ENCODE data around the gene PHB1. TPM values are rescaled to one million over a fixed set of nuclear protein-coding genes. Genes with fewer than 3 reads are reported as not detected.

Gene PHB1
- total RNA-seq, 1 donor from 2014 or later: 136 TPM

GRCh38 chr17:49386373-49386772, 28.3 kb downstream of the PHB1 start:
- no peaks in the 10 kb centered on the region for H3K9me3 Mint-ChIP-seq
- no peaks in the 10 kb centered on the region for H3K36me3 Mint-ChIP-seq
- no peak overlapping the region for H3K27ac Mint-ChIP-seq
- TF ChIP-seq, protein P1, sequence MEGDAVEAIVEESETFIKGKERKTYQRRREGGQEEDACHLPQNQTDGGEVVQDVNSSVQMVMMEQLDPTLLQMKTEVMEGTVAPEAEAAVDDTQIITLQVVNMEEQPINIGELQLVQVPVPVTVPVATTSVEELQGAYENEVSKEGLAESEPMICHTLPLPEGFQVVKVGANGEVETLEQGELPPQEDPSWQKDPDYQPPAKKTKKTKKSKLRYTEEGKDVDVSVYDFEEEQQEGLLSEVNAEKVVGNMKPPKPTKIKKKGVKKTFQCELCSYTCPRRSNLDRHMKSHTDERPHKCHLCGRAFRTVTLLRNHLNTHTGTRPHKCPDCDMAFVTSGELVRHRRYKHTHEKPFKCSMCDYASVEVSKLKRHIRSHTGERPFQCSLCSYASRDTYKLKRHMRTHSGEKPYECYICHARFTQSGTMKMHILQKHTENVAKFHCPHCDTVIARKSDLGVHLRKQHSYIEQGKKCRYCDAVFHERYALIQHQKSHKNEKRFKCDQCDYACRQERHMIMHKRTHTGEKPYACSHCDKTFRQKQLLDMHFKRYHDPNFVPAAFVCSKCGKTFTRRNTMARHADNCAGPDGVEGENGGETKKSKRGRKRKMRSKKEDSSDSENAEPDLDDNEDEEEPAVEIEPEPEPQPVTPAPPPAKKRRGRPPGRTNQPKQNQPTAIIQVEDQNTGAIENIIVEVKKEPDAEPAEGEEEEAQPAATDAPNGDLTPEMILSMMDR (IDR thresholded peaks at IDR 0.05; ENCODE audit: unreplicated experiment): no peak
- peaks cover 17% of the 10 kb centered on the region for H3K27me3 Mint-ChIP-seq (ENCODE audit: low read depth)
- peaks cover 7% of the 10 kb centered on the region for H3K4me1 Mint-ChIP-seq
- DNase-seq (ENCODE audit: low spot score in 2 of 2, unreplicated experiment in 2 of 2): no peak
- no peak overlapping the region for H3K4me3 Mint-ChIP-seq

DNA sequence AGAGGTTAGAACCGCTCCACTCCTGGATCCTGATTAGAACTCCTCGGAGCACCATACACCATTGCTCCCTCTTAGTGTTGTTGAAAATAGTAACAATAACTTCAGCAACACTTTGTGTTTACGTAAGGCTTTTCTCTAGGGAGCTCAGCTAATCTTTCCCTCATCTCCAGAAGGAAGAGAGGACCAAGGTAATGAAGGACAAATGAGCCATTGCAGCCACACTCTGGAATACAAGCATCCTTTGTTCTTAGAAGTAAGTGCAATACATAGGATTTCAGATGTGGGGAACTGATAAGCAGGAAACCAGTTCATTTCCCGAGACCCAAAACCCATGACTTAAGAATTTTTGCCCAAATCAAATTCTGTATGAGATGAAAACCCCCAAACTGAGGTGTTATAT, 29.7 kb downstream of the PHB1 start:
- peaks cover 2% of the 10 kb centered on the region for H3K4me1 Mint-ChIP-seq
- TF ChIP-seq, protein P1 (IDR thresholded peaks at IDR 0.05; ENCODE audit: unreplicated experiment): no peak
- no peaks in the 10 kb centered on the region for H3K36me3 Mint-ChIP-seq
- H3K4me3 Mint-ChIP-seq: no peak overlapping the region
- no peaks in the 10 kb centered on the region for H3K9me3 Mint-ChIP-seq
- H3K27ac Mint-ChIP-seq: no peak overlapping the region
- no peak for DNase-seq (ENCODE audit: low spot score in 2 of 2, unreplicated experiment in 2 of 2)
- H3K27me3 Mint-ChIP-seq (ENCODE audit: low read depth): peaks cover 24% of the 10 kb centered on the region

DNA sequence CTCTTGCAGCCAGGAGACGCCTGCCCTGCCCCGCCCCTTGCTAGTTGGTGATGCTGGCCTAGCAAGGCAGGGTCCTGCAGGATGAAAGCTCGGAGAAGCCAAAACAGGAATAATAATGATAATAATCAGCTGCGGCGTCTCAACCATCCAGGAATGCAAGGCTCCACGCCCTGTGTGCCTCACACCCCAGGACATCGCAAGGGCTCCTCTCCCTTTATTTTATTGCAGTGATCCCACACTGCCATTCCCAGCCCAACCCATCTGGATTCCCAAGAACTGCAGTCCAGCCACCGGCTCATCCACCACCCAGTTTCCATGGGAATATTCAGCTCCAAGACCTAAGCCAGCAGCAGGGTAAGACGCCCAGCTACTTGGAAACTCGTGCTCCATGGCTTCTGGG, 31.6 kb downstream of the PHB1 start:
- Mint-ChIP-seq H3K27me3 (ENCODE audit: low read depth) (peaks cover 36% of the 10 kb centered on the region), H3K9me3 (no peaks in the 10 kb centered on the region), H3K4me3 (no peak overlapping the region), H3K27ac (no peak overlapping the region), H3K4me1 (no peaks in the 10 kb centered on the region), H3K36me3 (no peaks in the 10 kb centered on the region)
- TF ChIP-seq, protein P1 (IDR thresholded peaks at IDR 0.05; ENCODE audit: unreplicated experiment): no peak
- no peak for DNase-seq (ENCODE audit: low spot score in 2 of 2, unreplicated experiment in 2 of 2)

- Mint-ChIP-seq H3K36me3 (no peaks in the 10 kb centered on the region), H3K27ac (no peak overlapping the region), H3K4me1 (no peaks in the 10 kb centered on the region), H3K27me3 (ENCODE audit: low read depth) (peaks cover 36% of the 10 kb centered on the region), H3K9me3 (no peaks in the 10 kb centered on the region), H3K4me3 (no peak overlapping the region)
- no peak for DNase-seq (ENCODE audit: low spot score in 2 of 2, unreplicated experiment in 2 of 2)
- TF ChIP-seq, protein P1 (IDR thresholded peaks at IDR 0.05; ENCODE audit: unreplicated experiment): no peak
Measured at GRCh38 chr17:49382556-49382955, 32.1 kb downstream of the PHB1 start.

DNA sequence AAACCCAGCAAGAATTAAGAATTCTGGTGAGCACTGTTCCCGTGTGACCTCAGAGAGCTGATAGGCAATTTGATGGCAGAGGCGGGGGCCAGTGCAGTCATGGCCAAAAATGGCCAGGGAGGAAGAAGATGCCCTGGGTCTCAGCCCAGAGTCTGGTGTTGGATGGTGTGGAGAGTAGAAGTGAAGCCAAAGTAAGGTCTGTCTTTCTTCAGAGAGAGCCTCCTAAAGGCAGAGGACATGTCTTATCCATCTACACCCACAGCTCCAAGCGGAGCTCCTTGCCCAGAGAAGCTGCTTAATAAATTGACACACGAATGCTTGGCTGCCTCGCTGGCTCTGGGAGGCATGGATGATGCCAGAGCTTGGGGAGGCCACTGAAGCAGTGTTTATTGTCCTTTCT, 32.9 kb downstream of the PHB1 start:
- TF ChIP-seq, protein P1 (IDR thresholded peaks at IDR 0.05; ENCODE audit: unreplicated experiment): no peak
- H3K27ac Mint-ChIP-seq: no peak overlapping the region
- no peaks in the 10 kb centered on the region for H3K9me3 Mint-ChIP-seq
- peaks cover 36% of the 10 kb centered on the region for H3K27me3 Mint-ChIP-seq (ENCODE audit: low read depth)
- no peaks in the 10 kb centered on the region for H3K4me1 Mint-ChIP-seq
- H3K36me3 Mint-ChIP-seq: no peaks in the 10 kb centered on the region
- no peak for DNase-seq (ENCODE audit: low spot score in 2 of 2, unreplicated experiment in 2 of 2)
- H3K4me3 Mint-ChIP-seq: no peak overlapping the region

GRCh38 chr17:49381033-49381432, 33.6 kb downstream of the PHB1 start:
- Mint-ChIP-seq H3K4me1 (no peaks in the 10 kb centered on the region), H3K36me3 (no peaks in the 10 kb centered on the region), H3K27ac (no peak overlapping the region), H3K9me3 (no peaks in the 10 kb centered on the region), H3K4me3 (no peak overlapping the region), H3K27me3 (ENCODE audit: low read depth) (peaks cover 38% of the 10 kb centered on the region)
- no peak for DNase-seq (ENCODE audit: low spot score in 2 of 2, unreplicated experiment in 2 of 2)
- TF ChIP-seq, protein P1 (IDR thresholded peaks at IDR 0.05; ENCODE audit: unreplicated experiment): no peak

All from mesothelial cell of epicardium (in vitro differentiated cells).